Aorta (tissue), 5 donors: ENCODE data around the gene CSH1. TPM values are rescaled to one million over a fixed set of nuclear protein-coding genes. Genes with fewer than 3 reads are reported as not detected.
"Not testable (repeated sequence)": the region's sequence is repeated elsewhere in the genome, so short reads cannot be mapped to it uniquely, and the experiment has no call there.

Experiments
- ATAC-seq: fragments of 200-7000 bp; cut with Tn5 transposase; one replicate; pipeline ENCODE4 v1.9.1; 2022; ENCODE audit warnings: moderate library complexity; ENCODE audit not compliant: low FRiP score
- DNase-seq, 2 donors: peaks; one replicate each; pipeline ENCODE4 v3.0.0-alpha.2; 2020
- H3K27ac ChIP-seq, 2 donors: one replicate each; pipeline ENCODE4 v1.5.1; 2013; ENCODE audit warnings: low read length in 2 of 2, mild to moderate bottlenecking in 2 of 2, moderate library complexity in 2 of 2, control low read depth in 1 of 2, inconsistent platforms in 1 of 2, low read depth in 1 of 2
- H3K27me3 ChIP-seq, 2 donors: one replicate each; pipeline ENCODE4 v1.6.1; 2013; ENCODE audit warnings: control low read depth in 1 of 2, low read length in 1 of 2, mild to moderate bottlenecking in 1 of 2, moderate library complexity in 1 of 2; ENCODE audit not compliant: insufficient read depth in 2 of 2, control insufficient read depth in 1 of 2
- H3K36me3 ChIP-seq, 2 donors: one replicate each; pipeline ENCODE4 v1.6.1; 2013; ENCODE audit warnings: control low read depth in 1 of 2, low read length in 1 of 2, mild to moderate bottlenecking in 1 of 2; ENCODE audit not compliant: insufficient read depth in 2 of 2, control insufficient read depth in 1 of 2
- H3K4me1 ChIP-seq, 2 donors: one replicate each; pipeline ENCODE4 v1.6.1; 2013; ENCODE audit warnings: low read length in 2 of 2, control low read depth in 1 of 2, mild to moderate bottlenecking in 1 of 2, moderate library complexity in 1 of 2; ENCODE audit not compliant: insufficient read depth in 2 of 2, control insufficient read depth in 1 of 2
- H3K4me3 ChIP-seq, 2 donors: one replicate each; pipeline ENCODE4 v1.5.1; 2013; ENCODE audit warnings: low read length in 2 of 2, control low read depth in 1 of 2, mild to moderate bottlenecking in 1 of 2
- H3K9me3 ChIP-seq: one replicate; pipeline ENCODE4 v1.6.1; 2013; ENCODE audit warnings: mild to moderate bottlenecking, low read length; ENCODE audit not compliant: control insufficient read depth
- WGBS, 2 donors: extraction: QIAGEN DNeasy Blood & Tissue Kit; methylation state at CpG; one replicate each; pipeline ENCODE4 v1.1.7; 2013; 5-methylcytosine and 5-hydroxymethylcytosine counted together
- intact Hi-C, 2 donors: fragments of 100-400 bp; cut with DNase I; formaldehyde crosslinking; loops; one replicate each; pipeline versions ENCODE4 v1.14.2 to v1.15.0; 2022
- polyA plus RNA-seq, 2 donors: library from polyadenylated mRNA; stranded (reverse); fragments of 200-250 nt; gene quantifications; one replicate each; pipeline ENCODE4 v1.2.3, GENCODE V29; 2013
- total RNA-seq, 2 donors: library from RNA; stranded (reverse); fragmentation: NEBNext Ultra II Directional; extraction: Animal tissue kit (Norgen Biotek cat#: 25700); gene quantifications; one replicate each; pipeline ENCODE4 v1.2.1, GENCODE V29; 2021
- donor health status: healthy with polysubstance abuse.
- donor health status: Bipolar disorder and iron deficiency.
- donor health status: DM: no; HTN: no; CAD: no.
- donor health status: DM: no; HTN: no; CAD: no.
- donor health status: DM: yes; HTN: yes; CAD: no.

CSH1 gene
- total and polyA plus RNA-seq, 4 donors = not detected

GRCh38 chr17:63920779-63921178 lies 24.4 kb upstream of the CSH1 start:
- H3K4me3 ChIP-seq, H3K27ac ChIP-seq, H3K9me3 ChIP-seq, H3K4me1 ChIP-seq, H3K27me3 ChIP-seq, intact Hi-C loops, H3K36me3 ChIP-seq, ATAC-seq: not testable (repeated sequence)
- DNase-seq = peak in 1 of 2 donors; percentile 60
- WGBS, 2 donors = 92 to 94% methylated on average over 5 of the region's 5 CpGs

GRCh38 chr17:63920050-63920449 lies 23.7 kb upstream of the CSH1 start:
- DNase-seq = peak in 1 of 2 donors; percentile 14
- H3K4me3 ChIP-seq, H3K36me3 ChIP-seq, H3K27me3 ChIP-seq, H3K4me1 ChIP-seq, H3K27ac ChIP-seq, H3K9me3 ChIP-seq, ATAC-seq, intact Hi-C loops: not testable (repeated sequence)
- 91 to 92% methylated on average over 6 of the region's 6 CpGs for WGBS, 2 donors

- intact Hi-C loops = loop anchor here (5.0 to 10.0 kb wide), 3 partner anchors 105 to 213 kb away; partner anchors contain the start of genes ERN1 (in 1 of the 2) and ICAM2 (in 1 of the 2)
- H3K4me3 ChIP-seq = no peak overlapping the region
- no peak overlapping the region for H3K27ac ChIP-seq
- H3K36me3 ChIP-seq = no peaks in the 10 kb centered on the region
- no peaks in the 10 kb centered on the region for H3K9me3 ChIP-seq
- peak; percentile 80 for ATAC-seq
- no peaks in the 10 kb centered on the region for H3K27me3 ChIP-seq
- 42 to 46% methylated on average over 8 of the region's 8 CpGs for WGBS, 2 donors
- DNase-seq = peak; percentile 68 to 77
- H3K4me1 ChIP-seq = no peaks in the 10 kb centered on the region
Measured at GRCh38 chr17:63919311-63919723, 22.9 kb upstream of the CSH1 start.

- DNase-seq = peak in 1 of 2 donors; percentile 43
- not testable (repeated sequence) for H3K4me3 ChIP-seq, ATAC-seq, H3K4me1 ChIP-seq, H3K9me3 ChIP-seq, H3K27me3 ChIP-seq, H3K36me3 ChIP-seq, H3K27ac ChIP-seq
- intact Hi-C loops = loop anchor here (5.0 to 10.0 kb wide), 3 partner anchors 106 to 213 kb away; partner anchors contain the start of genes ERN1 (in 1 of the 2) and ICAM2 (in 1 of the 2)
- WGBS, 2 donors = 45 to 47% methylated on average over 10 of the region's 10 CpGs
Measured at GRCh38 chr17:63918789-63919305, 22.5 kb upstream of the CSH1 start, which contains the start of gene GH1. TSS of gene GH1 (minus strand) at chr17:63918839. CDS start at chr17:63918776, 63 bp downstream.

- Histone ChIP-seq H3K4me1 (no peaks in the 10 kb centered on the region), H3K9me3 (no peaks in the 10 kb centered on the region), H3K27ac (no peak overlapping the region), H3K36me3 (no peaks in the 10 kb centered on the region), H3K4me3 (no peak overlapping the region), H3K27me3 (no peaks in the 10 kb centered on the region)
- DNase-seq (peak; percentile 21 to 57), ATAC-seq (no peak)
- 52 to 54% methylated on average over 10 of the region's 10 CpGs for WGBS, 2 donors
- intact Hi-C loops = loop anchor here (5.0 to 10.0 kb wide), 3 partner anchors 106 to 214 kb away; partner anchors contain the start of genes ERN1 (in 1 of the 2) and ICAM2 (in 1 of the 2)
Measured at GRCh38 chr17:63918305-63918704, 21.9 kb upstream of the CSH1 start.

GRCh38 chr17:63917646-63918045 lies 21.3 kb upstream of the CSH1 start:
- Histone ChIP-seq H3K27ac (no peak overlapping the region), H3K9me3 (no peaks in the 10 kb centered on the region), H3K4me1 (no peaks in the 10 kb centered on the region), H3K4me3 (no peak overlapping the region), H3K36me3 (no peaks in the 10 kb centered on the region), H3K27me3 (no peaks in the 10 kb centered on the region)
- intact Hi-C loops = loop anchor here (5.0 to 10.0 kb wide), 3 partner anchors 107 to 215 kb away; partner anchors contain the start of genes ERN1 (in 1 of the 2) and ICAM2 (in 1 of the 2)
- no peak for ATAC-seq
- WGBS, 2 donors = 79 to 82% methylated on average over 13 of the region's 13 CpGs
- peak; percentile 27 to 68 for DNase-seq

GRCh38 chr17:63917206-63917605 lies 20.8 kb upstream of the CSH1 start:
- H3K27ac ChIP-seq, ATAC-seq, H3K27me3 ChIP-seq, H3K4me1 ChIP-seq, H3K36me3 ChIP-seq, H3K9me3 ChIP-seq, H3K4me3 ChIP-seq: not testable (repeated sequence)
- peak in 1 of 2 donors; percentile 53 for DNase-seq
- intact Hi-C loops = loop anchor here (5.0 to 10.0 kb wide), 3 partner anchors 108 to 215 kb away; partner anchors contain the start of genes ERN1 (in 1 of the 2) and ICAM2 (in 1 of the 2)
- WGBS, 2 donors = 86 to 89% methylated on average over 7 to 11 of the region's 11 CpGs

GRCh38 chr17:63916566-63917185 lies 20.3 kb upstream of the CSH1 start:
- Histone ChIP-seq H3K27me3 (no peaks in the 10 kb centered on the region), H3K4me3 (no peak overlapping the region)
- intact Hi-C loops = loop anchor here (5.0 to 10.0 kb wide), 3 partner anchors 108 to 216 kb away; partner anchors contain the start of genes ERN1 (in 1 of the 2) and ICAM2 (in 1 of the 2)

More at GRCh38 chr17:63916566-63917185, 20.3 kb upstream of the CSH1 start:
- DNase-seq (peak; percentile 29 to 34), ATAC-seq (no peak)
- H3K9me3 ChIP-seq = no peaks in the 10 kb centered on the region
- H3K36me3 ChIP-seq = no peaks in the 10 kb centered on the region
- H3K4me1 ChIP-seq = no peaks in the 10 kb centered on the region
- 77 to 80% methylated on average over 12 of the region's 12 CpGs for WGBS, 2 donors
- H3K27ac ChIP-seq = no peak overlapping the region
